ENCODE results near the gene PPP6C. TPM values are rescaled to one million over a fixed set of nuclear protein-coding genes. Genes with fewer than 3 reads are reported as not detected.

The PPP6C gene
- total RNA-seq, 1 donor: 28.5 TPM

- H3K4me3 ChIP-seq (ENCODE audit: low read depth, low read length): no peak overlapping the region
- peak; percentile 16 for DNase-seq (ENCODE audit: low read depth)
- TF ChIP-seq CTCF (IDR thresholded peaks at IDR 0.05; ENCODE audit: insufficient read depth, low read length): no peak
Measured at GRCh38 chr9:125145425-125145824, 44.2 kb downstream of the PPP6C start.

GRCh38 chr9:125143377-125144090, 46.1 kb downstream of the PPP6C start, which contains the start of gene SCAI:
TSS of gene SCAI (minus strand) at chr9:125143528. CDS start at chr9:125143437, 91 bp downstream.
- peak; percentile 100 for TF ChIP-seq CTCF (IDR thresholded peaks at IDR 0.05; ENCODE audit: insufficient read depth, low read length)
- DNase-seq (ENCODE audit: low read depth): peak; percentile 99
- H3K4me3 ChIP-seq (ENCODE audit: low read depth, low read length): peak within 1 kb of the TSS; percentile 80

- peak overlapping the region; percentile 80 for H3K4me3 ChIP-seq (ENCODE audit: low read depth, low read length)
- TF ChIP-seq CTCF (IDR thresholded peaks at IDR 0.05; ENCODE audit: insufficient read depth, low read length): no peak
- no peak for DNase-seq (ENCODE audit: low read depth)
Measured at GRCh38 chr9:125142560-125143376, 46.8 kb downstream of the PPP6C start.

GRCh38 chr9:125141751-125142150, 47.9 kb downstream of the PPP6C start:
- DNase-seq (ENCODE audit: low read depth): no peak
- H3K4me3 ChIP-seq (ENCODE audit: low read depth, low read length): no peak overlapping the region
- no peak for TF ChIP-seq CTCF (IDR thresholded peaks at IDR 0.05; ENCODE audit: insufficient read depth, low read length)

- no peak for TF ChIP-seq CTCF (IDR thresholded peaks at IDR 0.05; ENCODE audit: insufficient read depth, low read length)
- H3K4me3 ChIP-seq (ENCODE audit: low read depth, low read length): no peak overlapping the region
- DNase-seq (ENCODE audit: low read depth): peak; percentile 33
Measured at GRCh38 chr9:125141251-125141650, 48.4 kb downstream of the PPP6C start.

GRCh38 chr9:125140576-125140975, 49.0 kb downstream of the PPP6C start:
- TF ChIP-seq CTCF (IDR thresholded peaks at IDR 0.05; ENCODE audit: insufficient read depth, low read length): no peak
- DNase-seq (ENCODE audit: low read depth): no peak
- H3K4me3 ChIP-seq (ENCODE audit: low read depth, low read length): no peak overlapping the region
